Measurements from ENCODE around the gene ATP5ME. TPM values are rescaled to one million over a fixed set of nuclear protein-coding genes. Genes with fewer than 3 reads are reported as not detected.
A peak's percentile ranks its signal among the peaks of the same experiment; 100 is the strongest.

Gene ATP5ME
- total RNA-seq, 2 donors from 2014 or later: 108 to 125 TPM

DNA sequence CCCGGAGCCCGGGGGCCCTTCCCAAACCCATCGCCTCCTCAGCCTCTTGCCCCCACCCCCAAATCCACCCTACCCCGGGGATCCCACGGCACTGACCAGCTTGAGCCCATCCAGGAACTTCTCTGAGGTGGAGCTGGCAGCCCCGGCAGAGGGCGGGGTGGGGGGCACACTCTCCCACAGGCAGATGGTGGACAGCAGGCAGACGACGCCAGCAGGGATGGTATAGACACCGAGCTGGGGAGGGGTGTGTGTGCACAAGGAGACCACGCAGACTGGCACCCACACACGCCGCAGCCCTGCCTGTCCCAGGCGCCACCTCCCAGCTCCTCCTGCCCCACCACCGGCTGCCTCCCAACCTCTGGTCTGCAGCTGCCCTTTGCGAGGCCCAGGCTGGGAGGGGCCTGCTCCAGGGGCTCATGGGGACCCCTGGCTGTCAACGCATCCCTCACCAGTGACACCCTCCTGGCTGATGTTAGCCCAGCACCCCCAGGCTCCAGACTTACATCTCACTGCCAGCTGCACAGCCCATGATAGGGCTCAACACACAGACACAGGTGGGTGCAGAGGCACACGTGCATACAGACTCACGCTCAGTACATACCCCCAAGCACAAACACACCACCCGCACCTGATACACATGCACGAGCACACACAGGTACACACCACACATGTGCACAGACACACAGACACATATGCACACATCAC lies 10.7 kb upstream of the ATP5ME start:
- Mint-ChIP-seq H3K4me3 (no peak overlapping the region), H3K36me3 (ENCODE audit: insufficient read depth in 2 of 2) (no peaks in the 10 kb centered on the region), H3K27me3 (ENCODE audit: low read depth) (peaks cover 6% of the 10 kb centered on the region), H3K9me3 (no peaks in the 10 kb centered on the region), H3K4me1 (ENCODE audit: low read depth) (peaks cover 6% of the 10 kb centered on the region), H3K27ac (no peak overlapping the region)
- ATAC-seq (replicated peaks in 1 of 2) (no peak), DNase-seq (no peak)

DNA sequence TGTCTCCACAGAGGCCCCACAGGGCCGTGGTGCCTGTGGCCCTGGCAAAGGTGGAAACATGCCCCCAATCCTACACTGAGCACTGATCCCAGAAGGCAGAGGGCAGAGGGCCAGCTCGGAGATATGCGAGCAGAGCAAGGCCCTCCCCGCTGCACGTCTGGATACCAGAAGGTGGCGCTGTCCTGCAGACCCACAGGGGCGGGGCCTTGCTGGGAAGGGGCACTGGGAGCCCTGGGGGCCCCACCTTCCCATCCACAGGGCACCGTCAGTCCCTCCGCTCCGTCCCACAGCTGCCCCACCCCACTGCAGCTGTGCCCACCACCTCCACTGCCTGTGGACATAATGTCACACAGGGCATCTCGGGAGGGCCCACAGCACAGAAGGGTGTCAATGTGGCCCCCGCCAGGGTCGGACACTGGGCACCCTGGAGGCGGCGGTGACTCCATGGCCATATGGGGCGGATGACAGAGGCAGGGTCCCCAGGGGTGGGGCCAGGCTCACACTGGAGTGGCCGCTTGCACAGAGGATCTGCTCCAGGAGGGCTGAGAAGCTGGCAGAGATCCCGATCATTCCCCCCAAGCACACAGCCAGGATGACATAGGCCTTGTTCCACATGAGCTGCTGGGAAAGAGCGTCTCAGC lies 10.0 kb upstream of the ATP5ME start:
- Mint-ChIP-seq H3K9me3 (no peaks in the 10 kb centered on the region), H3K27me3 (ENCODE audit: low read depth) (peaks cover 6% of the 10 kb centered on the region), H3K27ac (no peak overlapping the region), H3K4me3 (no peak overlapping the region), H3K4me1 (ENCODE audit: low read depth) (peaks cover 6% of the 10 kb centered on the region), H3K36me3 (ENCODE audit: insufficient read depth in 2 of 2) (no peaks in the 10 kb centered on the region)
- ATAC-seq (replicated peaks in 1 of 2) (peak; percentile 23 to 33), DNase-seq (peak; percentile 44 to 58)

DNA sequence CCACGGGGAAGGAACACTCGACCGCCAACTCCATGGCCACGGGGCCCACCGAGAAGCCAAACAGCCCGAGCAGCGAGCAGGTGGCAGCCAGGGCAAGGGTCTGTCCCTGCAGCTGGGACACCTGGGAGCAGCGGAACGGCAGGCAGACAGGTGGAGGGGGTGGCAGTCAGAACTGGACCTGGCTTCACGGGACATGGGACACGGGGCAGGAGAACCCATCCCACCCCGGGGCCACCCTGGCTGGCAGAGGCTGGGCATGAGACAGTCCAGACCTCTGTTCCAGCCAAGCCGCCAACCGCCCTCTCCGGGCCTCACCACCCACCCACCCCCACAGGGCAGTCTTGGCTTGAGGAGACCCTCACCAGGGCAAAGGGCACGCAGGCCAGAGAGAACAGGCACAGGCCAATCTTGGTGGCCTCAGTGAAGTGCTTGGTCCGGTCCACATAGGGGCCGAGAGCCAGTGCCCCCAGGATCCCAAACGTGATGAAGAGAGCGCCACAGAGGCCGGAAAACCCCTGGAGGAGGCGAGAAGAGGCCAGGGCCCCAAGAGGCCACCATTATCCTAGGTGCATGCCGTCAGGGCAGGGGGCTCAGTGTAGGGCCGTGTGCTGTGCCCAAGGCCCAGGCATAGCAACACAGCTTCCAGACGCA lies 9.3 kb upstream of the ATP5ME start:
- Mint-ChIP-seq H3K27ac (no peak overlapping the region), H3K4me1 (ENCODE audit: low read depth) (peaks cover 6% of the 10 kb centered on the region), H3K4me3 (no peak overlapping the region), H3K9me3 (no peaks in the 10 kb centered on the region), H3K36me3 (ENCODE audit: insufficient read depth in 2 of 2) (no peaks in the 10 kb centered on the region), H3K27me3 (ENCODE audit: low read depth) (peaks cover 6% of the 10 kb centered on the region)
- DNase-seq (no peak), ATAC-seq (replicated peaks in 1 of 2) (peak in 1 of 2 donors; percentile 2)

DNA sequence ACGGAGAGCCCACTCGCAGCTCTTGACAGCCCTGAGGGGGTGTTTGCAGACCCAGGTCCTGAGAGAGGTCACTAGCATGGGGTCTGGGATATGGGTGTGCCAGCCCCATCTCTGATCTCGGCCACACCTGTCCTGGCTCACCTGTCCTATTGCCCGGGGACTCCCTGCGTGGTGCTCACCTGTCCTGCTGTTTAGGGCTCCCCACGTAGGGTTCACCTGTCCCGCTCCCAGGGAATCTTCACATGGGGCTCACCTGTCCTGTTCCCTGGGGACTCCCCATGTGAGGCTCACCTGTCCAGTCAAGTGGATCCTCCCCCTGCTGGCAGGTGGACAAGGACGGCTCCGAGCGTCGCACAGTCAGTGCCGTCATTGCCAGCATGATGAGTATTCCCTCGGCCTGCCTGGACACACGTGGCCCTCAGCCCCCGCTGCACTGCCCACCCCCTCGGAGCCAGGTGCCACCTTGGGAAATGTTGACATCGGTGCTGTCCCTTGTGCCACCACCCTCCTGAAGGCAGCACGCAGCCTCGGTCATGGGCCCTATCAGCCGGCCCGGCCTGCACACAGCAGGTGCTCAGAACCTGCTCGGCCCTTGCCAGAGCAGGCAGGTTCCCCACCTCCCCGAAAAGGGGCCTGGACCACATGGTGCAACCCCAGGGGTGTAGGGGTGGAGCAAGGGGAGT lies 8.6 kb upstream of the ATP5ME start:
- H3K27me3 Mint-ChIP-seq (ENCODE audit: low read depth): peaks cover 2% of the 10 kb centered on the region
- no peak for DNase-seq
- H3K9me3 Mint-ChIP-seq: no peaks in the 10 kb centered on the region
- H3K36me3 Mint-ChIP-seq (ENCODE audit: insufficient read depth in 2 of 2): no peaks in the 10 kb centered on the region
- H3K27ac Mint-ChIP-seq: no peak overlapping the region
- H3K4me3 Mint-ChIP-seq: no peak overlapping the region
- H3K4me1 Mint-ChIP-seq (ENCODE audit: low read depth): peaks cover 6% of the 10 kb centered on the region
- ATAC-seq (replicated peaks in 1 of 2): no peak

DNA sequence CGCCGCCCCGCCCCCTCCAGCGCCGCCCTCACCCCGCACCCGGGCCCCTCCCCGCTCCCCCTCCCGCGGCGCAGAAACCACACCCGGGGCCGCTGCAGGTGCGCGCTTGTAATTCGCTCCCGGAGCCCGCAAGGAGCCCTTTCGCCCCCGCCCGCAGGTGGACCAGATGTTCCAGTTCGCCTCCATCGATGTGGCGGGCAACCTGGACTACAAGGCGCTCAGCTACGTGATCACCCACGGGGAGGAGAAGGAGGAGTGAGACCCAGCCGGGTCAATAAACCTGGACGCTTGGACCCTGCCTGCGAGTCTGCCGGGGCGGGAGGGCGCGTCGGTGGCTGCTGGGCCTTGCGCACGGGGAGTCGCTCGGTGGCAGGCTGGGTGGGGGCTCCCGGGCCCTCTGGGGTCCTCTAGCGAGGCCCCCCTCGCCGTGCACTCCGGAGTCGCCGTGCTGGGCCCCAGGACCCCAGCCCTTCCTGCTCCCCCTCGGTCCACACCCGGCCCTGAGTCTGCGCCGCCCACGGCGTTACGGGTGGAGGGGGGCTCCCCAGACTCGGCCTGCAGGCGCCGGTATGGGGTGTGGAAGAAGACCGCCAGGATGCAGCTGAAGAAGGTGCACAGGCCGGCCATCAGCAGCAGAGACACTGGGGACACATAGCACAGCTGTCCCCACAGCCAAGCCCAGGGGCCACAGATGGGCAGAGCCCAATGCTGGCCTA lies 7.8 kb upstream of the ATP5ME start:
- Mint-ChIP-seq H3K9me3 (no peaks in the 10 kb centered on the region), H3K4me1 (ENCODE audit: low read depth) (peaks cover 6% of the 10 kb centered on the region), H3K27ac (no peak overlapping the region), H3K36me3 (ENCODE audit: insufficient read depth in 2 of 2) (no peaks in the 10 kb centered on the region), H3K27me3 (ENCODE audit: low read depth) (no peaks in the 10 kb centered on the region), H3K4me3 (no peak overlapping the region)
- peak in 1 of 2 donors; percentile 35 for DNase-seq
- ATAC-seq (replicated peaks in 1 of 2): peak; percentile 1 to 3

DNA sequence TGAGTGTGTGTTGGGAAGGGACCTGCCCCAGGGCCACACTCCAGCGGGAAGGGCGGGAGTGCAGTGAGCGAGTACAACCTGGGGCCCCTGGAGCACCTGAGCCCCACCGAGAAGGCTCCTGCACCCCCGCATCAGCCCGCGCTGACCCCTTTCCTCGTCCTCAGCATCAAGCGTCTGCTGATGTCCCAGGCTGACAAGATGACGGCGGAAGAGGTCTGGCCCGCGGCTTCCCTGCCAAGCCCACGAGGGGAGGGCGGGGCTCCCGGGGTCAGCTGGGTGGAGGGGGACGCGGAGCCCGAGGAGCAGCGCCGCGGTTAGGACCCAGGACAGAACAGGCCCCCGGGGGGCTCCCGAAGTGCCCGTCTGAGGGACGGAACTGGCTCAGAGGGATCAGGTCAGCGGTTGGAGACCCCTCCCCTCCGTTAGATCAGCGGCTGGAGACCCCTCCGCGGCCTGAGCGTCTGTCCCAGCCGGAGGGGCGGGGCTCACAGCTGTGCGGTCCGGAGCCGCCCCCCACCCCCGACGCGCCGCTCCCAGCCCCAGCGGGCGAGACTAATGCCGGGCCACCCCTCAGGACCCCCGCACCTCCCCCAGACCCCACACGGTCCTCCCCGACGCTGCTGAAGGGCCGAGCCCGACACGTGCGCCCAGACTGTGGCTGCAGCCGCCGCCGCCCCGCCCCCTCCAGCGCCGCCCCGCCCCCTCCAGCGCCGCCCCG lies 7.0 kb upstream of the ATP5ME start:
- DNase-seq: peak; percentile 66 to 76
- H3K27me3 Mint-ChIP-seq (ENCODE audit: low read depth): no peaks in the 10 kb centered on the region
- H3K4me1 Mint-ChIP-seq (ENCODE audit: low read depth): peaks cover 6% of the 10 kb centered on the region
- H3K9me3 Mint-ChIP-seq: no peaks in the 10 kb centered on the region
- H3K27ac Mint-ChIP-seq: no peak overlapping the region
- peak; percentile 54 to 71 for ATAC-seq (replicated peaks in 1 of 2)
- H3K36me3 Mint-ChIP-seq (ENCODE audit: insufficient read depth in 2 of 2): no peaks in the 10 kb centered on the region
- H3K4me3 Mint-ChIP-seq: peak overlapping the region; percentile 71 to 74

DNA sequence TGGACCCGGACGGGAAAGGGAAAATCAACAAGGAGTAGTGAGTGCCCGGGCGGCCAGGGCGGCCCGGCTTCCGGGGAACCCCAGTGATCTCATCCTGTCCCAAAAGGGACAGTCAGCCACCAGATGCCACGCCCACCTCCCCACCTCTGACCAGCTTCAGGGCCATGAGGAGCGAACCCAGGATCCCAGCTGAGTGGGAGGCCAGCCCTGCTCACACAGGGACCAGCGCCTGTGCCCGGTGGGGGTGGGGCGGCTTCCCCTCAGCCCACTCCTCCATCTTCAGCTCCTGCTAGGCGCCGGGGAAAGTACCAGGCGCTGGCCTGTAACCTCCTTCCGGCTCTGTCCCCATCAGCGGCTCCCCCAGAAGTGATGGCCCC lies 6.5 kb upstream of the ATP5ME start:
- Mint-ChIP-seq H3K27ac (no peak overlapping the region), H3K27me3 (ENCODE audit: low read depth) (no peaks in the 10 kb centered on the region), H3K4me3 (peak overlapping the region; percentile 71 to 74), H3K4me1 (ENCODE audit: low read depth) (peaks cover 6% of the 10 kb centered on the region), H3K9me3 (no peaks in the 10 kb centered on the region), H3K36me3 (ENCODE audit: insufficient read depth in 2 of 2) (no peaks in the 10 kb centered on the region)
- DNase-seq (peak in 1 of 2 donors; percentile 23), ATAC-seq (replicated peaks in 1 of 2) (peak; percentile 9 to 26)

DNA sequence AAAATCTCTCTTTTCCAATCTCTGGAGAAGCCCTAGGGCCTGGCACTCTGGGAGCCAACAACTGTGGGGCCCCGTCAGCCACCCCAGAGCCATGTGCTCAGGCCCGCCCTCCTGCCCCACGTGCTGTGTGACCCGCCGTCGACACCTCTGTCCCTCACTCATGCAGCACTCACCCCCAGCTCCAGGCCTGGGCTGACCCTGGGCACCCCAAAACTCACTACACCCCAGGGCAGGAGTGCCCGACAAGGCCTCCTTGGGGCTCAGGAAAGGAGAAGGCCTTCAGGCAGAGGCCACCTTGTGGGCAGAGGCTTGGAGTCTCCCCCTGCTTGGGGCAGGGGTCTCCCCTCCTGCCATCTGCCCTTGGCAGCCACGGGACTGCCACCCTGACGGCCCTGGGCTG lies 6.0 kb upstream of the ATP5ME start:
- Mint-ChIP-seq H3K27ac (no peak overlapping the region), H3K27me3 (ENCODE audit: low read depth) (no peaks in the 10 kb centered on the region), H3K4me3 (peak overlapping the region; percentile 71 to 74), H3K4me1 (ENCODE audit: low read depth) (peaks cover 6% of the 10 kb centered on the region), H3K9me3 (no peaks in the 10 kb centered on the region), H3K36me3 (ENCODE audit: insufficient read depth in 2 of 2) (no peaks in the 10 kb centered on the region)
- no peak for ATAC-seq (replicated peaks in 1 of 2)
- no peak for DNase-seq

DNA sequence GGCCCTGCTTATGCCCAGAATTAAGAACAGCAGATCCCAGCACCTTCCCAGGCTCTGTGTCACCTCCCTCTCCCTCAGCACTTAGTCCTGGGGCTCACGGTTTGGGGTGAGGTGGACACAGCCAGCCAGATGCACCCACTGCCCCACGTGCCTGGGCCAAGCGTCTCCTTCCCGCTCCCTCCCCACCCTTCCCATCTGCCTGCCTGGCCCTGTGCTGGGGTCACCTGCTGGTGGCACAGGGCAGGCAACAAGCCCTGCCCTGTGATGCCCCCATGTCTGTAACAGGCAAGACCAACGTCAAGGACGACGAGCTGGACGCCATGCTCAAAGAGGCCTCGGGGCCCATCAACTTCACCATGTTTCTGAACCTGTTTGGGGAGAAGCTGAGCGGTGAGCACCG lies 5.6 kb upstream of the ATP5ME start:
- ATAC-seq (replicated peaks in 1 of 2): no peak
- H3K36me3 Mint-ChIP-seq (ENCODE audit: insufficient read depth in 2 of 2): no peaks in the 10 kb centered on the region
- no peak for DNase-seq
- no peaks in the 10 kb centered on the region for H3K9me3 Mint-ChIP-seq
- H3K27ac Mint-ChIP-seq: no peak overlapping the region
- no peaks in the 10 kb centered on the region for H3K27me3 Mint-ChIP-seq (ENCODE audit: low read depth)
- peaks cover 6% of the 10 kb centered on the region for H3K4me1 Mint-ChIP-seq (ENCODE audit: low read depth)
- H3K4me3 Mint-ChIP-seq: peak overlapping the region in 1 of 2 donors; percentile 32

DNA sequence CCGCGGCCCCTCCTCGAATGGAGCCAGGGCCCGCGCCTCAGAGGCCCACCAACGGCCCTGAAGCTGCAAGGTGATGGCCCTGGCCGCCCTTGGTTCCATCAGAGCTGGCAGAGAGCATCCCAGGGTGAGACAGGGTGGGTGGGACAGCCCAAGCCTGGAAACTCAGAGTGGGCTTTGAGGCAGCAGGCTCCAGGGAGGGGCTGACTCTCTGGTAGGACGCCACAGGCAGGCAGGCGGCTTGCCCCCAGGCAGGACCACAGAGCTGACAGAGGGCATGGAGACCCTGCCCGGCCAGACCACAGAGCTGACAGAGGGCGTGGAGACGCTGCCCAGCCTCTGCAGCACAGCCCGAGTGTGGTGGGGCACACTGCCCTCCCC lies 5.0 kb upstream of the ATP5ME start:
- Mint-ChIP-seq H3K27ac (no peak overlapping the region), H3K4me3 (no peak overlapping the region), H3K4me1 (ENCODE audit: low read depth) (peaks cover 6% of the 10 kb centered on the region), H3K27me3 (ENCODE audit: low read depth) (no peaks in the 10 kb centered on the region), H3K36me3 (ENCODE audit: insufficient read depth in 2 of 2) (no peaks in the 10 kb centered on the region), H3K9me3 (no peaks in the 10 kb centered on the region)
- ATAC-seq (replicated peaks in 1 of 2) (no peak), DNase-seq (no peak)

DNA sequence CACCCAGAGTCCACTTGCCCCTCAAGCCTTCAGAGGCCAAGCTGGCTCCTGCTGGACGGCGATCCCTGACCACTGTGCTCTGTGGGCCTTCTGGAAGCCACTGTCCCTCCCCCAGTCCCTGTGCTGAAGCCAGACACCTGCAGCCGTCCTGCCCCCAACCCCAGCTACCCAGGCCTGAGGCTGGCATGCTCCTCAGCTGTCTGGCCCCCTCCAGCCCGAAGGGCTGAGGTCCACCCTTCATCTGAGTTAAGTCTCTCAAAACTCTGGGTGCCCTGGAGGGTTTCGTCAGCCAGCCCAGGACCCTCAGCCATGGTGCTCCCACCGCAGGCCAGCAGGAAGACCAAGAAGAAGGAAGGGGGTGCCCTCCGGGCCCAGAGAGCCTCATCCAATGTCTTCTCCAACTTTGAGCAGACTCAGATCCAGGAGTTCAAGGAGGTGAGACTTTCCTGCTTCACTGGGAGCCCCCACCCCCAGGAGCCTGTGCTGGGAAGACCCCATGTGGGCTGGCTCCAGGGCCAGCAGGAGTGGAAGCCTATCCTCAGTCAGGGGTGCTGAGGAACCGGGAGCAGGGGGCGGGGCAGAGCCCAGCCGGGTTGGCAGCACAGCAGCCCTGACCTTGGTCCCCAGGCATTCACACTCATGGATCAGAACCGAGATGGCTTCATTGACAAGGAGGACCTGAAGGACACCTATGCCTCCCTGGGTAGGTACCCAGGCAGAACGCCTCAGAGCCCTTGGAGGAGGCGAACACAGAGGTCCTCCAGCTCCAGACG lies 4.4 kb upstream of the ATP5ME start:
- Mint-ChIP-seq H3K4me3 (no peak overlapping the region), H3K27me3 (ENCODE audit: low read depth) (no peaks in the 10 kb centered on the region), H3K9me3 (no peaks in the 10 kb centered on the region), H3K4me1 (ENCODE audit: low read depth) (peaks cover 8% of the 10 kb centered on the region), H3K27ac (no peak overlapping the region), H3K36me3 (ENCODE audit: insufficient read depth in 2 of 2) (no peaks in the 10 kb centered on the region)
- no peak for DNase-seq
- ATAC-seq (replicated peaks in 1 of 2): no peak

All from activated T-cell treated with anti-CD3 and anti-CD28 coated beads, Interleukin-2, amount 50 U/mL, for 72 hours (primary cell).